Measurements from ENCODE around the gene ILDR2. TPM values are rescaled to one million over a fixed set of nuclear protein-coding genes. Genes with fewer than 3 reads are reported as not detected.
A peak's percentile ranks its signal among the peaks of the same experiment; 100 is the strongest.

Gene ILDR2
- total and polyA plus RNA-seq, 10 of the 15 experiments (the other 5 are each of a cell fraction or from before 2014, with no cell fraction given), result 0.05 to 5.3 (median 1.9) TPM

GRCh38 chr1:166875734-166876539 lies 99.4 kb downstream of the ILDR2 start, which contains the start of gene TADA1 (continued):
- TF ChIP-seq PRDM15 (CRISPR knock-in tag; IDR thresholded peaks at IDR 0.05) (peak; percentile 92), ETV6 (conservative IDR thresholded peaks at IDR 0.05 in 1 of 2, IDR thresholded peaks at IDR 0.05 in 1 of 2; ENCODE audit: borderline replicate concordance in 1 of 2, low read depth in 1 of 2) (no peak), ATF2 (IDR thresholded peaks at IDR 0.05; ENCODE audit: low read length) (no peak), RELB (IDR thresholded peaks at IDR 0.05; ENCODE audit: low read depth) (peak; percentile 98), ZBED1 (IDR thresholded peaks at IDR 0.05; ENCODE audit: borderline replicate concordance) (no peak), NFXL1 (IDR thresholded peaks at IDR 0.05; ENCODE audit: borderline replicate concordance) (no peak), ELK1 (IDR thresholded peaks at IDR 0.05; ENCODE audit: low read depth, low read length) (peak; percentile 67; the same call in 1 of the 2 replicates), TCF3 (IDR thresholded peaks at IDR 0.05; ENCODE audit: borderline replicate concordance, insufficient read depth, low read depth, low read length) (0 out of 2 replicates have a peak, but pooled peaks have one; percentile 10), CEBPZ (IDR thresholded peaks at IDR 0.05; ENCODE audit: low read depth, low read length) (no peak), KDM1A (IDR thresholded peaks at IDR 0.05; ENCODE audit: borderline replicate concordance) (no peak), JUNB (IDR thresholded peaks at IDR 0.05) (no peak), ZNF274 (IDR thresholded peaks at IDR 0.05; ENCODE audit: insufficient read depth, insufficient read length) (no peak), EP300 (IDR thresholded peaks at IDR 0.05; ENCODE audit: borderline replicate concordance in 1 of 2, control insufficient read depth in 1 of 2, low read depth in 2 of 2, low read length in 2 of 2) (peak; percentile 22 to 52; a peak in 1 of 4 replicates), IKZF1 (conservative IDR thresholded peaks at IDR 0.05) (peak; percentile 89), RFX5 (IDR thresholded peaks at IDR 0.05; ENCODE audit: low read depth, low read length) (peak; percentile 48; the same call in 1 of the 2 replicates)
